Measurements from ENCODE around the gene TECTA.

DNA sequence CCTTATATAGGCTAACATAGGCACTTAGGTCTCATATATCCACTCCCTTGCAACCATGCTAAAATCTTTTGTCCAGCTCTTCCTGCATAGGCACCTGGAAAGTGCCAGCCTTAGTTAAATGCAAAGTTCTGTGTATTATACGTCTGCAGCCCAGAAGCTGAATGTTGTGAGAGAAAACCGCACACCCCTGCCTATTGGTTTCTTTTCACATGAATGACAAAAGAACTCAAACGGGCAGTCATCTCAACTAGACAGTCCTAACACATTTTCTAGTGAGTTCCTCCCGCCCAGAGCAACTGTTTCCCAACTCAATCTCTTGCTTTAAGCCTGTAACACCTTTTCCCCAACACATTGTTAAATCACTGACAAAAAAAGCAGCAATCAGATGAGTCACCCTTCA is 122.1 kb downstream of the TECTA start:
- TF ChIP-seq CTCF (IDR thresholded peaks at IDR 0.05; ENCODE audit: poor library complexity, severe bottlenecking) (no peak), EP300 (conservative IDR thresholded peaks at IDR 0.05; ENCODE audit: poor library complexity, severe bottlenecking) (no peak), RAD21 (conservative IDR thresholded peaks at IDR 0.05) (no peak)
